Progenitor cell of endocrine pancreas (in vitro differentiated cells): ENCODE measurements around the gene CNDP1. TPM values are rescaled to one million over a fixed set of nuclear protein-coding genes. Genes with fewer than 3 reads are reported as not detected.

Experiments used
- DNase-seq: peaks from one replicate; pipeline ENCODE4 v3.0.0; 2021; ENCODE audit warnings: low spot score; ENCODE audit not compliant: unreplicated experiment
- H3K27ac Mint-ChIP-seq: 2 replicates; pipeline ENCODE4 v1.8.0; 2021; ENCODE audit warnings: mild to moderate bottlenecking, moderate library complexity, mixed read lengths
- H3K27me3 Mint-ChIP-seq: 2 replicates; pipeline ENCODE4 v1.8.0; 2021; ENCODE audit warnings: mixed read lengths
- H3K36me3 Mint-ChIP-seq: 2 replicates; pipeline ENCODE4 v1.8.0; 2022; ENCODE audit warnings: mixed read lengths; ENCODE audit not compliant: insufficient read depth
- H3K4me1 Mint-ChIP-seq: 2 replicates; pipeline ENCODE4 v1.8.0; 2021; ENCODE audit warnings: low read depth, mixed read lengths
- H3K4me3 Mint-ChIP-seq: 2 replicates; pipeline ENCODE4 v1.8.0; 2021; ENCODE audit warnings: low read depth, mild to moderate bottlenecking, moderate library complexity, mixed read lengths
- H3K9me3 Mint-ChIP-seq: 2 replicates; pipeline ENCODE4 v1.8.0; 2021; ENCODE audit warnings: low read depth, mixed read lengths
- total RNA-seq: library from RNA; stranded (reverse); gene quantifications from 2 replicates; pipeline ENCODE4 v1.2.1, GENCODE V29; 2021
- TF ChIP-seq, protein P1 (sequence below): fragments of 200-600 bp; sonication (generic); IDR thresholded peaks from one replicate; pipeline ENCODE4 v1.5.0; 2021; ENCODE audit warnings: antibody characterized with exemption, mild to moderate bottlenecking; ENCODE audit not compliant: unreplicated experiment

The CNDP1 gene
- total RNA-seq, 1 donor from 2014 or later: 0.38 TPM

DNA sequence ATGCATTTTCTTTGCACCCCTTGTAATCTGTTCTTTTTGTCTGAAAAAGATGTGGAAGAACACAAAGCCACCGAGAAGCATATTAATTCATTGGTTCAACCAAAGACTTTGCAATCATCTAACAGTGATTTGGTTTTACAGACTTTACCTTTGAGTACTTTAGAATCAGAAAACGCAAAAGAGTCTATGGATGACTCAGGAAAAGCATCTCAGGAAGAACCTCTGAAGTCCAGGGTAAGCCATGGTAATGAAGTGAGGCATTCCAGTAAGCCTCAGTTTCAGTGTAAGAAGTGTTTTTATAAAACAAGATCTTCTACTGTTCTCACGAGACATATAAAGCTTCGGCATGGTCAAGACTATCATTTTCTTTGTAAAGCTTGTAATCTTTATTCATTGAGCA, 98.6 kb downstream of the CNDP1 start:
- H3K36me3 Mint-ChIP-seq: peaks cover 13% of the 10 kb centered on the region
- TF ChIP-seq, protein P1, sequence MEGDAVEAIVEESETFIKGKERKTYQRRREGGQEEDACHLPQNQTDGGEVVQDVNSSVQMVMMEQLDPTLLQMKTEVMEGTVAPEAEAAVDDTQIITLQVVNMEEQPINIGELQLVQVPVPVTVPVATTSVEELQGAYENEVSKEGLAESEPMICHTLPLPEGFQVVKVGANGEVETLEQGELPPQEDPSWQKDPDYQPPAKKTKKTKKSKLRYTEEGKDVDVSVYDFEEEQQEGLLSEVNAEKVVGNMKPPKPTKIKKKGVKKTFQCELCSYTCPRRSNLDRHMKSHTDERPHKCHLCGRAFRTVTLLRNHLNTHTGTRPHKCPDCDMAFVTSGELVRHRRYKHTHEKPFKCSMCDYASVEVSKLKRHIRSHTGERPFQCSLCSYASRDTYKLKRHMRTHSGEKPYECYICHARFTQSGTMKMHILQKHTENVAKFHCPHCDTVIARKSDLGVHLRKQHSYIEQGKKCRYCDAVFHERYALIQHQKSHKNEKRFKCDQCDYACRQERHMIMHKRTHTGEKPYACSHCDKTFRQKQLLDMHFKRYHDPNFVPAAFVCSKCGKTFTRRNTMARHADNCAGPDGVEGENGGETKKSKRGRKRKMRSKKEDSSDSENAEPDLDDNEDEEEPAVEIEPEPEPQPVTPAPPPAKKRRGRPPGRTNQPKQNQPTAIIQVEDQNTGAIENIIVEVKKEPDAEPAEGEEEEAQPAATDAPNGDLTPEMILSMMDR: no peak
- DNase-seq: no peak
- H3K4me3 Mint-ChIP-seq: no peak overlapping the region
- H3K27me3 Mint-ChIP-seq: no peaks in the 10 kb centered on the region
- H3K9me3 Mint-ChIP-seq: no peaks in the 10 kb centered on the region
- H3K27ac Mint-ChIP-seq: no peak overlapping the region
- peaks cover 7% of the 10 kb centered on the region for H3K4me1 Mint-ChIP-seq

DNA sequence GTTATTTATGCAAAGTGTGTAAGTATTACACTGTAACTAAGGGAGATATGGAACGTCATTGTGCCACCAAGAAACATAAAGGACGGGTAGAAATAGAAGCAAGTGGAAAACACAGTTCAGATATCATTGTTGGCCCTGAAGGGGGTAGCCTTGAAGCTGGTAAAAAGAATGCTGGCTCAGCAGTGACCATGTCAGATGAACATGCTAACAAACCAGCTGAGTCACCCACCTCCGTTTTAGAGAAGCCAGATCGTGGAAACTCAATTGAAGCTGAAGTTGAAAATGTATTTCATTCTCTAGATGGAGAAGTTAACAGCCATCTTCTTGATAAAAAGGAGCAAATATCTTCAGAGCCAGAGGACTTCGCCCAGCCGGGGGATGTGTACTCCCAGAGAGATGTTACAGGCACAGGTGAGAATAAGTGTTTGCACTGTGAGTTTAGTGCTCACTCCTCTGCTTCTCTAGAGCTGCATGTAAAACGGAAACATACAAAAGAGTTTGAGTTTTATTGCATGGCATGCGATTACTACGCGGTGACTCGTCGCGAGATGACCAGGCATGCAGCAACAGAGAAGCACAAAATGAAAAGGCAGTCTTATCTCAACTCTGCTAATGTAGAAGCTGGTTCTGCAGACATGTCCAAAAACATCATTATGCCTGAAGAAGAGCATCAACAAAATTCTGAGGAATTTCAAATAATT, 99.5 kb downstream of the CNDP1 start:
- no peak overlapping the region for H3K27ac Mint-ChIP-seq

DNA sequence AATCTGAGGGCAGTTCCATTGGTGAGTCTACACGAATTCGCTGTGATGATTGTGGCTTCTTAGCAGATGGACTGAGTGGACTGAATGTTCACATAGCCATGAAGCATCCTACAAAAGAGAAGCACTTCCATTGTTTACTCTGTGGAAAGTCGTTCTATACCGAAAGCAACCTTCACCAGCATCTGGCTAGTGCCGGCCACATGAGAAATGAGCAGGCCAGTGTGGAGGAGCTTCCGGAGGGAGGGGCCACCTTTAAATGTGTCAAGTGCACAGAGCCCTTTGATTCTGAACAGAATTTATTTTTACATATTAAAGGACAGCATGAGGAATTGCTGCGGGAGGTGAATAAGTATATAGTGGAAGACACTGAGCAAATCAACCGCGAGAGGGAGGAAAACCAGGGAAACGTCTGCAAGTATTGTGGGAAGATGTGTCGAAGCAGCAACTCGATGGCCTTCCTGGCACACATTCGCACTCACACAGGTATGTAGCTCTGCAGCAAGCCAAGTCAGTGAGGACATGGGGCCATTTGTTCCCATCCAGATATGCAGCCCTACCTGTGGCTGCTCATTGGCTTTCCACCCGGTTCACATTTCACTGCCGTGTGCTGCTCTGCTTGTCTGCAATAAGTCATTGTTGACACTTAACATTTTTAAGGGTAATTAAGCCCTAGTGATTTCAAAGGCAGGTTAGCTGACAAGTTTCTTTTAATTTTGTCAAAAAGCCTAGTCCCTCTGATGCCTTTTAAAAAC, 101.1 kb downstream of the CNDP1 start:
- Mint-ChIP-seq H3K27ac (no peak overlapping the region), H3K4me1 (peaks cover 7% of the 10 kb centered on the region), H3K4me3 (no peak overlapping the region), H3K27me3 (no peaks in the 10 kb centered on the region), H3K9me3 (no peaks in the 10 kb centered on the region), H3K36me3 (peaks cover 13% of the 10 kb centered on the region)
- DNase-seq: no peak
- TF ChIP-seq, protein P1: no peak

More for the DNA sequence above, 99.5 kb downstream of the CNDP1 start:
- Mint-ChIP-seq H3K4me3 (no peak overlapping the region), H3K4me1 (peaks cover 7% of the 10 kb centered on the region), H3K27me3 (no peaks in the 10 kb centered on the region), H3K9me3 (no peaks in the 10 kb centered on the region), H3K36me3 (peaks cover 13% of the 10 kb centered on the region)
- TF ChIP-seq, protein P1: no peak
- DNase-seq: no peak

Other genes starting within 250 kb of the CNDP1 start
- gene CYB5A, start 242.5 kb upstream of the CNDP1 start, total RNA-seq: 213 and 223 TPM in 2 replicates
- not detected in 2 replicates for gene C18orf63, start 218.7 kb upstream of the CNDP1 start, total RNA-seq
- not detected in 2 replicates for gene DIPK1C, start 77.2 kb upstream of the CNDP1 start, total RNA-seq
- gene CNDP2, start 38.1 kb upstream of the CNDP1 start, total RNA-seq: 176 and 182 TPM in 2 replicates
- gene ZNF407, start 63.4 kb downstream of the CNDP1 start, total RNA-seq: 18.1 and 18.4 TPM in 2 replicates